ENCODE data around the gene CES5A. TPM values are rescaled to one million over a fixed set of nuclear protein-coding genes. Genes with fewer than 3 reads are reported as not detected.
"Not testable (repeated sequence)": the region's sequence is repeated elsewhere in the genome, so short reads cannot be mapped to it uniquely, and the experiment has no call there.

CES5A gene
- total RNA-seq, 1 donor from 2014 or later, result not detected

GRCh38 chr16:55830658-55831294 lies 44.4 kb downstream of the CES5A start:
- no peak overlapping the region for H3K4me3 Mint-ChIP-seq (ENCODE audit: unreplicated experiment)
- TF ChIP-seq, protein P1, sequence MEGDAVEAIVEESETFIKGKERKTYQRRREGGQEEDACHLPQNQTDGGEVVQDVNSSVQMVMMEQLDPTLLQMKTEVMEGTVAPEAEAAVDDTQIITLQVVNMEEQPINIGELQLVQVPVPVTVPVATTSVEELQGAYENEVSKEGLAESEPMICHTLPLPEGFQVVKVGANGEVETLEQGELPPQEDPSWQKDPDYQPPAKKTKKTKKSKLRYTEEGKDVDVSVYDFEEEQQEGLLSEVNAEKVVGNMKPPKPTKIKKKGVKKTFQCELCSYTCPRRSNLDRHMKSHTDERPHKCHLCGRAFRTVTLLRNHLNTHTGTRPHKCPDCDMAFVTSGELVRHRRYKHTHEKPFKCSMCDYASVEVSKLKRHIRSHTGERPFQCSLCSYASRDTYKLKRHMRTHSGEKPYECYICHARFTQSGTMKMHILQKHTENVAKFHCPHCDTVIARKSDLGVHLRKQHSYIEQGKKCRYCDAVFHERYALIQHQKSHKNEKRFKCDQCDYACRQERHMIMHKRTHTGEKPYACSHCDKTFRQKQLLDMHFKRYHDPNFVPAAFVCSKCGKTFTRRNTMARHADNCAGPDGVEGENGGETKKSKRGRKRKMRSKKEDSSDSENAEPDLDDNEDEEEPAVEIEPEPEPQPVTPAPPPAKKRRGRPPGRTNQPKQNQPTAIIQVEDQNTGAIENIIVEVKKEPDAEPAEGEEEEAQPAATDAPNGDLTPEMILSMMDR (IDR thresholded peaks at IDR 0.05), result no peak

DNA sequence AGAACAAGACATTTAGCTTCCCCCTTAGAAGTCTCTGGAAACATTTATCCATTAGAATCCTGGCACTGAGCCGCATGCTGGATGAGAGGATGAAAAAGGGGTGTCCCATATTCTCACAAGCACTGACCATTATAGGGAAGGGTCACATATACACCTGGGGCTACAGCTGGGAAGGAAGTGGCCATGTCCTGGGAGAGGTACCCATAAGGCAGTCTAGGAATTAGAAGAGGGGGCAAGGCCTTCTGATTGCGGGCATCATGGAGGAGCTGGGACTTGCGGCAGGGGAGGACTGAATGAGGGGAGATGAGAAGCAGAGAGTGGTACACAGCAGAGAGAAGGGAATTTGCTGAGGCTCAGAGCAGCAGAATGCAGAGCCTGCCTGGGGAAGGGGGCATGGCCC lies 45.9 kb downstream of the CES5A start:
- H3K36me3 Mint-ChIP-seq (ENCODE audit: low read depth); DNase-seq (ENCODE audit: low spot score); H3K9me3 Mint-ChIP-seq (ENCODE audit: low read depth); H3K4me3 Mint-ChIP-seq (ENCODE audit: unreplicated experiment); H3K27ac Mint-ChIP-seq (ENCODE audit: unreplicated experiment); H3K4me1 Mint-ChIP-seq (ENCODE audit: low read depth): not testable (repeated sequence)
- H3K27me3 Mint-ChIP-seq (ENCODE audit: low read depth), result peaks cover 18% of the 10 kb centered on the region

More at GRCh38 chr16:55830658-55831294, 44.4 kb downstream of the CES5A start:
- no peaks in the 10 kb centered on the region for H3K36me3 Mint-ChIP-seq (ENCODE audit: low read depth)
- DNase-seq (ENCODE audit: low spot score), result no peak
- H3K9me3 Mint-ChIP-seq (ENCODE audit: low read depth), result no peaks in the 10 kb centered on the region
- H3K4me1 Mint-ChIP-seq (ENCODE audit: low read depth), result no peaks in the 10 kb centered on the region
- H3K27me3 Mint-ChIP-seq (ENCODE audit: low read depth), result peaks cover 14% of the 10 kb centered on the region
- H3K27ac Mint-ChIP-seq (ENCODE audit: unreplicated experiment), result no peak overlapping the region

DNA sequence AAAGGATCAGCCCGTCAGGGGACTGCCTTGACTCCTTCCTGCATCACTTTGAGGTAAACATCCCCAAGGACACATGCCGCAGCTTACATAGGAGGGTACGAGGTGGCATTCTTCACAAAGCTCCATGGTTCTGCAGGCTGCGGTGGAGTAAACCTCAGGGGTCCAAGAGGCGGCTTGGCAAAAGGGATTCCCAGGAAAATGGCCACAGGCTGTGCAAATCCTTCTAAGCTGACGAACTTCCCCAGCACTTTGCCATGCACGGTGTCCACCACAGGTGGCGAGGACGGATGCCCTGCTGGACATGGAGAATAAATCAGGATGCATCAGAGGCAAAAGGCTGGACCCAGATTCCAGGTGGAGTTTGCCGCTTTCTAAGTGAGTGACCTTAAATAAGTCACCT lies 46.5 kb downstream of the CES5A start:
- Mint-ChIP-seq H3K36me3 (ENCODE audit: low read depth) (no peaks in the 10 kb centered on the region), H3K27me3 (ENCODE audit: low read depth) (peaks cover 18% of the 10 kb centered on the region), H3K4me1 (ENCODE audit: low read depth) (no peaks in the 10 kb centered on the region), H3K9me3 (ENCODE audit: low read depth) (no peaks in the 10 kb centered on the region), H3K27ac (ENCODE audit: unreplicated experiment) (no peak overlapping the region), H3K4me3 (ENCODE audit: unreplicated experiment) (no peak overlapping the region)
- no peak for DNase-seq (ENCODE audit: low spot score)
- TF ChIP-seq, protein P1 (IDR thresholded peaks at IDR 0.05), result no peak

GRCh38 chr16:55825115-55825728 lies 50.0 kb downstream of the CES5A start:
- Mint-ChIP-seq H3K9me3 (ENCODE audit: low read depth) (no peaks in the 10 kb centered on the region), H3K4me1 (ENCODE audit: low read depth) (no peaks in the 10 kb centered on the region), H3K27ac (ENCODE audit: unreplicated experiment) (no peak overlapping the region), H3K4me3 (ENCODE audit: unreplicated experiment) (no peak overlapping the region), H3K36me3 (ENCODE audit: low read depth) (no peaks in the 10 kb centered on the region), H3K27me3 (ENCODE audit: low read depth) (peaks cover 25% of the 10 kb centered on the region)
- TF ChIP-seq, protein P1 (IDR thresholded peaks at IDR 0.05), result no peak
- no peak for DNase-seq (ENCODE audit: low spot score)

DNA sequence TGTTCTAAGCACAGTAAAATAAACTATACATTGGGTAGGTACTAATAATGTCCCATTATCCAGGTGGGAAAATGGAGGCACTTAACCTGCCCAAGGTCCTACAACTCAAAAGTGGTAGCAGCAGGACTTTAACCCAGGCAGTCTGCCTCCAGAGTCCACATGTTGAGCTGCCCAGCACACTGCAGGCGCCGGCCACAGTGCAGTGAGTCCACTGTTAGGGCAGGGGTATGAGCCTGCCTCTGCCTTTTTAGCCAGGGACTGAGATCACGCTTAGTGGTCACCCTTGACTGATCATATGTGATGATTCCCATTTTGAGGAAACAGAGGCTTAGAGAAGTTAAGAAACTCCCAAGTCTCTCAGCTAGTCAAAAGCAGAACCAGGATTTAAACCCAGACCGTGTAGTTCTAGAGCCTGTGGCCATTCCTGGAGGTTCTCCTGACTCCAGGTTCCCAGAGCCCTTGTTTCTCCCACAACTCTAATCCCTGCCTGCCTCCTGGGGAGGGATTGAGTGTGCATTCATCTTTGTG lies 50.6 kb downstream of the CES5A start:
- TF ChIP-seq, protein P1 (IDR thresholded peaks at IDR 0.05), result no peak
- Mint-ChIP-seq H3K27me3 (ENCODE audit: low read depth) (peaks cover 25% of the 10 kb centered on the region), H3K27ac (ENCODE audit: unreplicated experiment) (no peak overlapping the region), H3K36me3 (ENCODE audit: low read depth) (no peaks in the 10 kb centered on the region), H3K4me3 (ENCODE audit: unreplicated experiment) (no peak overlapping the region), H3K4me1 (ENCODE audit: low read depth) (no peaks in the 10 kb centered on the region), H3K9me3 (ENCODE audit: low read depth) (no peaks in the 10 kb centered on the region)
- DNase-seq (ENCODE audit: low spot score), result no peak

Measured in chondrocyte (in vitro differentiated cells).